Kidney epithelial cell (primary cell): ENCODE data around the gene BHMT2. TPM values are rescaled to one million over a fixed set of nuclear protein-coding genes. Genes with fewer than 3 reads are reported as not detected.

Experiments
- DNase-seq: peaks from one replicate; pipeline ENCODE4 v3.0.0-alpha.2; 2010; ENCODE audit warnings: low read depth
- H3K27me3 ChIP-seq: 2 replicates; pipeline ENCODE4 v1.6.0; 2011; ENCODE audit warnings: low read length; ENCODE audit not compliant: control insufficient read depth, insufficient read depth
- H3K36me3 ChIP-seq: 2 replicates; pipeline ENCODE4 v1.5.1; 2011; ENCODE audit warnings: low read length; ENCODE audit not compliant: control insufficient read depth, insufficient read depth
- H3K4me3 ChIP-seq: 2 replicates; pipeline ENCODE4 v1.5.1; 2011; ENCODE audit warnings: low read depth, mild to moderate bottlenecking, control low read depth, low read length
- total RNA-seq: library from RNA; depleted of rRNA; stranded (reverse); fragments of >200 nt; gene quantifications from 2 replicates; pipeline ENCODE4 v1.2.3, GENCODE V29; 2015
- TF ChIP-seq, protein P1 (sequence below): IDR thresholded peaks from 2 replicates; pipeline ENCODE4 v1.5.1; 2011; ENCODE audit warnings: mild to moderate bottlenecking, moderate library complexity, low read length, control low read depth, inconsistent platforms; ENCODE audit not compliant: insufficient read depth, poor library complexity, severe bottlenecking

The BHMT2 gene
- total RNA-seq, 1 donor from 2014 or later, result 3.7 TPM

DNA sequence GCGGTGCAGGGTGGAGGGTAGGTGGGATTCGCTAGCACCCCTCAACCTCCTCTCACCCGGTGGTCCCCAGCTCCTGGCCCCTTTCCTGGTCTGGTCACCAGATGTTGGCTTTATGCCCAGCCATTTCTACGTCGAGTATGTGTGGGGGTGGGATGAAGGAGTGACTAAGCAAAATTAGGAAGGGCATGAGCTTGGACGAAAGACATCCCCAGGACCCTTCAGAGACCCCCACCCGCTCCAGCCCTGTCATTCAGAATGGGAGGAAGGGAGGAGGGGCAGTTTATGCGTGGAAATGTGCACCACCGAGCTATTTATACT lies 742 bp downstream of the BHMT2 start:
- TF ChIP-seq, protein P1, sequence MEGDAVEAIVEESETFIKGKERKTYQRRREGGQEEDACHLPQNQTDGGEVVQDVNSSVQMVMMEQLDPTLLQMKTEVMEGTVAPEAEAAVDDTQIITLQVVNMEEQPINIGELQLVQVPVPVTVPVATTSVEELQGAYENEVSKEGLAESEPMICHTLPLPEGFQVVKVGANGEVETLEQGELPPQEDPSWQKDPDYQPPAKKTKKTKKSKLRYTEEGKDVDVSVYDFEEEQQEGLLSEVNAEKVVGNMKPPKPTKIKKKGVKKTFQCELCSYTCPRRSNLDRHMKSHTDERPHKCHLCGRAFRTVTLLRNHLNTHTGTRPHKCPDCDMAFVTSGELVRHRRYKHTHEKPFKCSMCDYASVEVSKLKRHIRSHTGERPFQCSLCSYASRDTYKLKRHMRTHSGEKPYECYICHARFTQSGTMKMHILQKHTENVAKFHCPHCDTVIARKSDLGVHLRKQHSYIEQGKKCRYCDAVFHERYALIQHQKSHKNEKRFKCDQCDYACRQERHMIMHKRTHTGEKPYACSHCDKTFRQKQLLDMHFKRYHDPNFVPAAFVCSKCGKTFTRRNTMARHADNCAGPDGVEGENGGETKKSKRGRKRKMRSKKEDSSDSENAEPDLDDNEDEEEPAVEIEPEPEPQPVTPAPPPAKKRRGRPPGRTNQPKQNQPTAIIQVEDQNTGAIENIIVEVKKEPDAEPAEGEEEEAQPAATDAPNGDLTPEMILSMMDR, result no peak
- no peak overlapping the region for H3K4me3 ChIP-seq
- no peak for DNase-seq
- no peaks in the 10 kb centered on the region for H3K27me3 ChIP-seq
- no peaks in the 10 kb centered on the region for H3K36me3 ChIP-seq

DNA sequence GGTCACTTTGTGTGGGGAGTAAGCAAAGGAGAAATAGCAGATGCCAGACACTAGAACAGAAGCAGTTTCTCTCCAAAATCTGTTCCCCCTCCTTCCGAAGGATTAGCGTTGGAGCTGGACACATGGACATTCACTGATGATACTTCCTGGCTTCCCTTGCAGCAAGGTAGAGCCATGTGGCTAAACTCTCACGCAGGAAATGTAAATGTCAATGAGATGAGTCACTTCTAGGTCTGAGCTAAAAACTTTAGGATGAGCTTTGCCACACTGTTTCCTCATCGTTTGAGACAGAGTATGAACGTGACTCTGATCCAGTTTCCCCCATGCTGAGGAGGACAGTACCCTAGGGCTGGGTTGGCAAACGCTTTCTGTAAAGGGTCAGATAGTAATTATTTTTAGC lies 5.1 kb downstream of the BHMT2 start:
- Histone ChIP-seq H3K4me3 (no peak overlapping the region), H3K27me3 (no peaks in the 10 kb centered on the region), H3K36me3 (no peaks in the 10 kb centered on the region)
- TF ChIP-seq, protein P1, result no peak
- DNase-seq, result no peak

DNA sequence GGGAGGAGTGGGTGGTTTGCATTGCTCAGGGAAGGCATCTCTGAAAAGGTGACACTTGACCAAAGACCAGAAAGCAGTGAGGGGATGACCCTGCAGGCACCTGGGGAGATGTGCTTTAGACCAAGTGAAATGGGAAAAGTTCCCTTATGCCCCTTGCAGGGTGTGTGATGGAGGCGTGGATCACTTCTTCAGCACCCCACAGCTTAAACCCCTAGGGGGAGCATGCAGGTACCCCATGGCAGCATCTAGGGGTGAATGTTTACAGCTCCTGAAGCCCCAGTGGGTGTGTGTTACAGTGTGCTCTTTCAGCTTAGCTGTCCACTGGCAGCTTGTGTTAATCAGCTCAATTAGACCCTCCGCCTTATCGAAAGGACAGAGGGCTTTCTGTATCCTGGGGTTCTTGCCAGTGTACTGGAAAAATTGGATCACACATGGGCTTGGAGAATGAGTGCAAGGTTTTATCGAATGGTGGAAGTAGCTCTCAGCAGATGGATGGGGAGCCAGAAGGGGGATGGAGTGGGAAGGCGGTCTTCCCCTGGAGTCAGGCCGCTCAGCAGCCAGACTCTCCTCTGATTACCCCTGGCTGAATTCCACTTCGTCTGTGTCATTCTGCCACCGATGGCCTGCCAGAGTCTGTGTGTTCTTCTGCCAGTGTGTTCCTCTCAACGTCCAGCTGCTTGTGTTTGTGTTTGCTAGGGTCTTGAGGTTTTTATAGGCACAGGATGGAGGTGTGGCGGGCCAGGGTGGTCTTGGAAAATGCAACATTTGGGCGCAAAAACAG lies 6.3 kb downstream of the BHMT2 start:
- no peak overlapping the region for H3K4me3 ChIP-seq
- H3K36me3 ChIP-seq, result no peaks in the 10 kb centered on the region
- H3K27me3 ChIP-seq, result no peaks in the 10 kb centered on the region
- DNase-seq, result no peak
- TF ChIP-seq, protein P1, result no peak

DNA sequence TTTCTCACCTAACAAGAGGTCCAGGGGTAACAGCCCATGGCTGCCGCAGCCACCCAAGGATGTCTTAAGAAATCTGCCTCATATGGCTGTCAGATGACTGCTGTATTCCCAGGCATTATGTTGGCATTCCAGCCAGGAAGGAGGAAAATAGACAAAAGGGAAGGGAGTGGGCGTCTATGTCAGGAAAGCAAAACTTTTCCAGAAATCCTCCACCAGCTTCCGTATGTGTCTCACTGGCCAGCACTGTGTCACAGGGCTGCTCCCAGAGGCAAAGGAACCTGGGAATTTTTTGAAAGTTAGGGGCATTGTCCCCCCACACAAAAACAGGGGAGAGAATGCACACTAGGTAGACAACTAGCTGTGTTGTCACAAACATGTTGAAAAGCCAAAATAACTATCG lies 7.3 kb downstream of the BHMT2 start:
- no peaks in the 10 kb centered on the region for H3K36me3 ChIP-seq
- no peak for DNase-seq

DNA sequence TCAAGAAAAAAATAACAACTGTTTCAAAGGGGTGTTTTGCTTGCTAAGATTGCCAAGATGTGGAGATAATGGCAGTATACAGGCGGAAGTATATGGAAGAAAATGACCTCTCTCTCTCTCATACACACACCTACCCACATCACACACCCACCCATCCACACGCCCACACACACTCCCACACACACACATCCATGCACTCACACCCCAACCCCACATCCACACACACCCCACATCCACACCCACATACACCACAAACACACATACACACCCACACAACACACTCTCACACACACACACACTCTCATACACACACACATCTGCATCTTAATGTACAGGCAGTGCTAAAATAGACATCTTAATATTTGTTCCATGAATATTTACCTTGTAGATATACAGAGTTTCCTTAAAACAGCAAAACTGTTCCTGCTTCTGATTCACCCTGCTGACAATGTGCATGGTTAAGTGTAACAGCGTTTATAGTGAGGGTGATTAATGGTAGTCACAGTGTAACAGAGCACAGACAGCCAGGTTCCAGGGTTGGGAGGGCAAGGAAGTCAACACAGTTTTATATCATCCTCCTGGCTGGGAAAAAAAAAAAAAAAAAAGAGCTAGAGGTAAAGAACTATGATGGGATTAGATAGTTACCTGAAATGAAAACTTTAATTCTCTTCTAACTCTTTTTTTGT lies 8.3 kb downstream of the BHMT2 start:
- no peaks in the 10 kb centered on the region for H3K36me3 ChIP-seq
- DNase-seq, result peak; percentile 31
- no peaks in the 10 kb centered on the region for H3K27me3 ChIP-seq
- TF ChIP-seq, protein P1, result no peak
- H3K4me3 ChIP-seq, result no peak overlapping the region

More for the DNA sequence above, 7.3 kb downstream of the BHMT2 start:
- no peak overlapping the region for H3K4me3 ChIP-seq
- TF ChIP-seq, protein P1, result no peak
- H3K27me3 ChIP-seq, result no peaks in the 10 kb centered on the region
